ENCODE measurements around the gene EXT2. TPM values are rescaled to one million over a fixed set of nuclear protein-coding genes. Genes with fewer than 3 reads are reported as not detected.

The EXT2 gene
- total and polyA plus RNA-seq, 2 experiments from 2014 or later, result 99.8 to 209 TPM

GRCh38 chr11:44094260-44094868, 1.1 kb upstream of the EXT2 start:
- H3K4me1 ChIP-seq (ENCODE audit: insufficient read depth), result no peaks in the 10 kb centered on the region; the same call in 1 of the 2 replicates
- H3K79me2 ChIP-seq (ENCODE audit: insufficient read depth), result peaks cover 27% of the 10 kb centered on the region
- peak; percentile 87 for DNase-seq
- H3K27ac ChIP-seq, result no peak overlapping the region
- H3F3A ChIP-seq (ENCODE audit: insufficient read depth), result peaks cover 8% of the 10 kb centered on the region; the same call in 1 of the 2 replicates
- H3K9ac ChIP-seq, result no peak overlapping the region
- H3K36me3 ChIP-seq (ENCODE audit: low read depth), result no peaks in the 10 kb centered on the region
- TF ChIP-seq EZH2phosphoT487 (IDR thresholded peaks at IDR 0.05; ENCODE audit: insufficient read depth, low read depth), result no peak
- no peak for TF ChIP-seq EZH2 (IDR thresholded peaks at IDR 0.05; ENCODE audit: insufficient read depth, poor library complexity, severe bottlenecking)
- no peaks in the 10 kb centered on the region for H3K9me2 ChIP-seq (ENCODE audit: insufficient read depth)
- no peak overlapping the region for H3K4me2 ChIP-seq (ENCODE audit: unreplicated experiment)
- no peaks in the 10 kb centered on the region for H3K27me3 ChIP-seq (replicated peaks; ENCODE audit: insufficient read depth)
- no peaks in the 10 kb centered on the region for H3K9me3 ChIP-seq (ENCODE audit: low read depth)
- no peak overlapping the region for H3K4me3 ChIP-seq
- WGBS, 2 experiments (ENCODE audit: low coverage in 1 of 2, low lambda C conversion rate in 2 of 2, missing lambda C conversion rate in 2 of 2), result 28 to 29% methylated on average over 11 of the region's 11 CpGs
- H2AFZ ChIP-seq, result no peak overlapping the region
- in situ Hi-C loops (cut with MboI), result no loop called here
- no peaks in the 10 kb centered on the region for H4K20me1 ChIP-seq (ENCODE audit: insufficient read depth)

GRCh38 chr11:44096360-44097185, 1.1 kb downstream of the EXT2 start:
- Histone ChIP-seq H3K27ac (peak overlapping the region; percentile 22), H3K9ac (peak overlapping the region; percentile 79), H2AFZ (peak overlapping the region; percentile 72), H4K20me1 (ENCODE audit: insufficient read depth) (no peaks in the 10 kb centered on the region; the same call in 1 of the 2 replicates), H3F3A (ENCODE audit: insufficient read depth) (peaks cover 8% of the 10 kb centered on the region; the same call in 1 of the 2 replicates), H3K4me1 (ENCODE audit: insufficient read depth) (no peaks in the 10 kb centered on the region; the same call in 1 of the 2 replicates), H3K4me3 (peak overlapping the region; percentile 86), H3K4me2 (ENCODE audit: unreplicated experiment) (peak overlapping the region; percentile 83), H3K9me2 (ENCODE audit: insufficient read depth) (no peaks in the 10 kb centered on the region), H3K79me2 (ENCODE audit: insufficient read depth) (peaks cover 49% of the 10 kb centered on the region), H3K9me3 (ENCODE audit: low read depth) (no peaks in the 10 kb centered on the region), H3K36me3 (ENCODE audit: low read depth) (no peaks in the 10 kb centered on the region), H3K27me3 (replicated peaks; ENCODE audit: insufficient read depth) (no peaks in the 10 kb centered on the region)
- 2 to 5% methylated on average over 7 to 18 of the region's 18 CpGs for WGBS, 2 experiments (ENCODE audit: low coverage in 1 of 2, low lambda C conversion rate in 2 of 2, missing lambda C conversion rate in 2 of 2)
- in situ Hi-C loops (cut with MboI), result no loop called here
- DNase-seq, result peak; percentile 77
- TF ChIP-seq EZH2phosphoT487 (IDR thresholded peaks at IDR 0.05; ENCODE audit: insufficient read depth, low read depth), result no peak
- no peak for TF ChIP-seq EZH2 (IDR thresholded peaks at IDR 0.05; ENCODE audit: insufficient read depth, poor library complexity, severe bottlenecking)

DNA sequence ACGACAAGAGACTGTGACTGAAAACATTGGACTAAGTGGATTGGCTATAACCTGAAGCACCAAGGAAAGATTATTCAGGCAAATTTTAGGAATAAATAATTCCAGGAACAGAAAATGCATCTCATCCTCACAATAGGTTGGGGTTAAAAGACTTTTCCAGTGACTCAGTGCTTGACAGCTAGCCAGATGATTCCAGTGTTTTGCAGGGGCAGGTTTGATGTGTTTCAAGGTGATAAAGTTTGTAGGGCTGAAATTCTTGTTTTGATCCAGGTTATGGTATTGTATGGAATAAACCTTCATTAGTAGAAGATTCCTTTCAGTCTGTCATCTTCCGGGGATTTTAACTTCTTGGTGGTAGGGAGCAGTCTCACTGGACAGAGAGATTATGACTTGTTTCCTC, 2.3 kb downstream of the EXT2 start:
- H3K9me2 ChIP-seq (ENCODE audit: insufficient read depth), result no peaks in the 10 kb centered on the region
- no peaks in the 10 kb centered on the region for H3K9me3 ChIP-seq (ENCODE audit: low read depth)
- 49 to 50% methylated on average over 2 of the region's 2 CpGs for WGBS, 2 experiments (ENCODE audit: low coverage in 1 of 2, low lambda C conversion rate in 2 of 2, missing lambda C conversion rate in 2 of 2)
- H3K27me3 ChIP-seq (replicated peaks; ENCODE audit: insufficient read depth), result no peaks in the 10 kb centered on the region
- peaks cover 61% of the 10 kb centered on the region for H3K79me2 ChIP-seq (ENCODE audit: insufficient read depth)
- H2AFZ ChIP-seq, result no peak overlapping the region
- H3K4me1 ChIP-seq (ENCODE audit: insufficient read depth), result no peaks in the 10 kb centered on the region; the same call in 1 of the 2 replicates
- TF ChIP-seq EZH2phosphoT487 (IDR thresholded peaks at IDR 0.05; ENCODE audit: insufficient read depth, low read depth), result no peak
- no peak for TF ChIP-seq EZH2 (IDR thresholded peaks at IDR 0.05; ENCODE audit: insufficient read depth, poor library complexity, severe bottlenecking)
- no peak overlapping the region for H3K27ac ChIP-seq
- no peak overlapping the region for H3K4me3 ChIP-seq
- no peak overlapping the region for H3K4me2 ChIP-seq (ENCODE audit: unreplicated experiment)
- no peak overlapping the region for H3K9ac ChIP-seq
- H3F3A ChIP-seq (ENCODE audit: insufficient read depth), result peaks cover 8% of the 10 kb centered on the region; the same call in 1 of the 2 replicates
- peak; percentile 35 for DNase-seq
- peaks cover 3% of the 10 kb centered on the region; the same call in 1 of the 2 replicates for H4K20me1 ChIP-seq (ENCODE audit: insufficient read depth)
- no peaks in the 10 kb centered on the region for H3K36me3 ChIP-seq (ENCODE audit: low read depth)
- in situ Hi-C loops (cut with MboI), result no loop called here

GRCh38 chr11:44101098-44101497, 5.6 kb downstream of the EXT2 start:
- H3K9me2 ChIP-seq (ENCODE audit: insufficient read depth), result no peaks in the 10 kb centered on the region
- H3K4me2 ChIP-seq (ENCODE audit: unreplicated experiment), result no peak overlapping the region
- H2AFZ ChIP-seq, result no peak overlapping the region
- no peaks in the 10 kb centered on the region for H3K9me3 ChIP-seq (ENCODE audit: low read depth)
- no peak overlapping the region for H3K4me3 ChIP-seq
- H3K4me1 ChIP-seq (ENCODE audit: insufficient read depth), result no peaks in the 10 kb centered on the region; the same call in 1 of the 2 replicates
- no peaks in the 10 kb centered on the region for H3K36me3 ChIP-seq (ENCODE audit: low read depth)
- H3F3A ChIP-seq (ENCODE audit: insufficient read depth), result peaks cover 4% of the 10 kb centered on the region; the same call in 1 of the 2 replicates
- H3K79me2 ChIP-seq (ENCODE audit: insufficient read depth), result peaks cover 70% of the 10 kb centered on the region
- TF ChIP-seq EZH2 (IDR thresholded peaks at IDR 0.05; ENCODE audit: insufficient read depth, poor library complexity, severe bottlenecking) (no peak), EZH2phosphoT487 (IDR thresholded peaks at IDR 0.05; ENCODE audit: insufficient read depth, low read depth) (no peak)
- H3K27me3 ChIP-seq (replicated peaks; ENCODE audit: insufficient read depth), result no peaks in the 10 kb centered on the region
- H4K20me1 ChIP-seq (ENCODE audit: insufficient read depth), result peaks cover 4% of the 10 kb centered on the region; the same call in 1 of the 2 replicates
- in situ Hi-C loops (cut with MboI), result no loop called here
- no peak overlapping the region for H3K9ac ChIP-seq
- H3K27ac ChIP-seq, result no peak overlapping the region
- 90 to 96% methylated on average over 2 of the region's 2 CpGs for WGBS, 2 experiments (ENCODE audit: low coverage in 1 of 2, low lambda C conversion rate in 2 of 2, missing lambda C conversion rate in 2 of 2)
- no peak for DNase-seq
